Superior temporal gyrus (tissue), 1 donor: ENCODE measurements around the gene MZF1.

Experiments
- DNase-seq: peaks from one replicate; pipeline ENCODE4 v3.0.0-alpha.2; 2016; ENCODE audit errors: extremely low spot score

The MZF1 gene

DNA sequence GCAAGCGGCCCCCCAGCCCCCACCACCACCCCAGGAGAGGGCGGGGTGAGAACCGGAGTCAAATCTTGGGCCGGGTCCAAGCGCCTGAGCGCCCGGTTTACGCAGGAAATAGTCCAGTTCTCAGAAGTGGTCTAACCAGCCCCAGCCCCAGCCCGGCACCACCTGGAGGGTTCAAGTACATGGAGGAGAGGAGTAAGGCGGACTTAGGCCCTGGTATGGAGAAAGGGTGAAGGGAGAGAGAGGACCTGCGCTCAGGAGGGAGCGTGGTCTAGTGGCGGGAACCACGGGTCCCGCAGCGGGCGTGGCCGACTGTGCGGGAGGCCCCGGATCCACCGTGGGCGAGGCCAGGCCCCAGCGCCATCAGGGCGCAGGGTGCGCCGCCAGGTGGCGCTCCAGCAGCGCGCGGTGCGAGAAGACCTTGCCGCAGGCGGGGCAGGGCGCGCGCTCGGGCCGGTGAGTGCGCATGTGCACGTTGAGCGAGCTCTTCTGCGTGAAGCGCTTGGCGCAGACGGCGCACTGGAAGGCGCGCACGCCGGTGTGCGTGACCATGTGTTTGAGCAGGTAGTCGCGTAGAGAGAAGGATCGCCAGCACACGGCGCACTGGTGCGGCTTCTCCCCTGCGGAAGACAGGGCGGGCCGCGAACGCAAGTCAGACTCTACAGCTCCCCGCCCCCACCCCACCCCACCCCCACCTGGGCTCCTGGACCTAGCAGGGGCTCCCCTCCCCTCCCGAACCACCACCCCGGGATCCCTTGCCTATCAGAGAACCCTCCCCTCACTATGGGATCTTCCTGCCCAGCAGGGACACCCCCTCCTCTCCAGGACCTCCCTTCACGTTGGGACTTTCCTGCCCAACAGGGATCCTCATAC lies 59.2 kb downstream of the MZF1 start:
- DNase-seq: peak; percentile 88

DNA sequence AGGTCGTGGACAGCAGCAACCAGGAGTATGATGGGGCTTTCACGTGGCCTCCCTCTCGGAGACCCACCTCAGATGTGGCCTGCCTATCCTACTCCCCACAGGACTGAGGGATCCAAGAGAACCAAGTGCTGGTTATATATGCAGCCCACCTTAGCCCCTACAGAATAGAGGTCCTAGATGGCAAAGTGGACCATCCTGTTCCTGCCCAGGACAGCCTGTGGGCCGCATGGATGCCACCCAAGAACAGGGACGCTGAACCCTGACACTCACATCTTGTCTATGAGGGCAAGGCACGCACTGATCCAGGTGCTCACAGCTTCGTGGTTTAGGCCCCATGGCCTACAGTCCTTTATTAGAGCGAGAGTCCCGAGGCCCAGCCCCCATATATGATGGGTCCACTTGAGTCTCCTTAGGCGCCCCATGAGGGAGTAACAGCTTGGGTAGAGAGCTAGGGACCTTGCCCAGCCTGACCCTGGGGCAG lies 59.9 kb downstream of the MZF1 start:
- no peak for DNase-seq
